Endothelial cell of umbilical vein (primary cell): Measurements from ENCODE around the gene MTF2. TPM values are rescaled to one million over a fixed set of nuclear protein-coding genes. Genes with fewer than 3 reads are reported as not detected.

Experiments
- polyA plus RNA-seq, 4 experiments: library from polyadenylated mRNA; depleted of rRNA in 3 of 4; stranded (reverse) in 3 of 4; unstranded in 1 of 4; fragments of >200 nt; gene quantifications; 2 replicates each; pipeline versions ENCODE4 v1.2.1 to v1.2.3, GENCODE V29; 2011 to 2012; ENCODE audit warnings: missing spikeins in 1 of 4
- total RNA-seq: library from RNA; stranded (reverse); gene quantifications from 2 replicates; pipeline ENCODE4 v1.2.3, GENCODE V29; 2021

Gene MTF2
- total and polyA plus RNA-seq, 2 donors (not counting 3 experiments of a cell fraction or from before 2014, with no cell fraction given) = 20.1 to 40.5 TPM

Other genes starting within 250 kb of the MTF2 start
- 1,109 and 1,117 TPM in 2 replicates for gene RPL5, start 247.2 kb upstream of the MTF2 start, total RNA-seq
- 1,101 and 1,237 TPM in 2 replicates for gene RPL5, start 247.2 kb upstream of the MTF2 start, polyA plus RNA-seq
- 0.62 and 0.93 TPM in 2 replicates for gene DIPK1A, start 117.8 kb upstream of the MTF2 start, total RNA-seq
- gene DIPK1A, start 117.8 kb upstream of the MTF2 start, polyA plus RNA-seq = 0.22 and 0.25 TPM in 2 replicates
- gene TMED5, start 101.1 kb downstream of the MTF2 start, total RNA-seq = 48.8 and 51.2 TPM in 2 replicates
- 23.3 and 24.2 TPM in 2 replicates for gene TMED5, start 101.1 kb downstream of the MTF2 start, polyA plus RNA-seq
- 9.9 and 11.2 TPM in 2 replicates for gene CCDC18, start 101.4 kb downstream of the MTF2 start, total RNA-seq
- gene CCDC18, start 101.4 kb downstream of the MTF2 start, polyA plus RNA-seq = 1.5 and 2.2 TPM in 2 replicates